Kidney (tissue), 22 donors: ENCODE measurements around the gene GXYLT1. TPM values are rescaled to one million over a fixed set of nuclear protein-coding genes. Genes with fewer than 3 reads are reported as not detected.

Source experiments
- DNase-seq, 5 donors: peaks; one replicate each; pipeline ENCODE4 v3.0.0-alpha.2; 2013 to 2020
- FAIRE-seq: peaks from 2 replicates; lab custom pipeline; 2012; peaks lifted over from hg19 to GRCh38; lab: Jason Lieb, UNC
- H3K27ac ChIP-seq, 2 donors: one replicate each; pipeline ENCODE4 v1.7.0; 2013; ENCODE audit warnings: low read depth in 2 of 2, low read length in 2 of 2, inconsistent platforms in 1 of 2
- H3K27me3 ChIP-seq: one replicate; pipeline ENCODE4 v1.7.1; 2013; ENCODE audit warnings: low read length, inconsistent platforms; ENCODE audit not compliant: control insufficient read depth, insufficient read depth
- H3K36me3 ChIP-seq, 3 donors: one replicate each; pipeline versions ENCODE4 v1.7.0 to v1.7.1; 2013; ENCODE audit warnings: low read length in 3 of 3, control low read depth in 1 of 3, inconsistent platforms in 1 of 3; ENCODE audit not compliant: insufficient read depth in 3 of 3, control insufficient read depth in 2 of 3
- H3K4me1 ChIP-seq, 3 donors: one replicate each; pipeline versions ENCODE4 v1.7.0 to v1.7.1; 2013; ENCODE audit warnings: low read length in 3 of 3, inconsistent platforms in 1 of 3, low read depth in 1 of 3; ENCODE audit not compliant: control insufficient read depth in 2 of 3, insufficient read depth in 2 of 3
- H3K4me3 ChIP-seq, 3 donors: one replicate each; pipeline versions ENCODE4 v1.7.0 to v1.8.1; 2013; ENCODE audit warnings: low read length in 3 of 3, control low read depth in 1 of 3, inconsistent platforms in 1 of 3
- H3K9ac ChIP-seq, 3 donors: one replicate each; pipeline versions ENCODE4 v1.7.0 to v1.7.1; 2013; ENCODE audit warnings: low read length in 3 of 3, control low read depth in 1 of 3, inconsistent platforms in 1 of 3
- H3K9me3 ChIP-seq, 3 donors: one replicate each; pipeline versions ENCODE4 v1.7.0 to v1.7.1; 2013; ENCODE audit warnings: low read length in 3 of 3, control low read depth in 1 of 3, inconsistent platforms in 1 of 3; ENCODE audit not compliant: control insufficient read depth in 2 of 3, insufficient read depth in 1 of 3
- CTCF ChIP-seq: IDR thresholded peaks from 3 replicates; pipeline ENCODE4 v1.5.1; 2012; ENCODE audit warnings: mild to moderate bottlenecking, moderate library complexity, borderline replicate concordance; ENCODE audit not compliant: insufficient read depth; ENCODE audit errors: extremely low read depth
- intact Hi-C: fragments of 100-400 bp; cut with DNase I; formaldehyde crosslinking; loops from one replicate; pipeline ENCODE4 v1.11.1; 2022
- long read RNA-seq, 10 donors: library from polyadenylated mRNA in 1 of 10; unstranded in 1 of 10; transcript quantifications; one replicate each; pipeline ENCODE4 v2.0.0 and lab custom pipeline, GENCODE V29; 2021 to 2026
- polyA plus RNA-seq: library from polyadenylated mRNA; stranded (reverse); fragments of 350-450 nt; fragmentation: Illumina TruSeq; extraction: RNeasy Lipid Tissue Mini Kit (QIAGEN cat#74804); gene quantifications from one replicate; pipeline ENCODE4 v1.2.3, GENCODE V29; 2014; ENCODE audit warnings: low read depth, low replicate concordance; ENCODE audit not compliant: insufficient read depth
- total RNA-seq: library from RNA; stranded (reverse); fragmentation: NEBNext Ultra II Directional; extraction: Animal tissue kit (Norgen Biotek cat#: 25700); gene quantifications from one replicate; pipeline ENCODE4 v1.2.1, GENCODE V29; 2021
- donor health status: control.
- donor health status: control.
- donor health status: control.
- donor health status: control.
- donor health status: control.
- donor health status: DM: yes; HTN: yes; CAD: no.
- donor health status: Normal renal cell carcinoma (clear cell type).

The GXYLT1 gene, protein sequence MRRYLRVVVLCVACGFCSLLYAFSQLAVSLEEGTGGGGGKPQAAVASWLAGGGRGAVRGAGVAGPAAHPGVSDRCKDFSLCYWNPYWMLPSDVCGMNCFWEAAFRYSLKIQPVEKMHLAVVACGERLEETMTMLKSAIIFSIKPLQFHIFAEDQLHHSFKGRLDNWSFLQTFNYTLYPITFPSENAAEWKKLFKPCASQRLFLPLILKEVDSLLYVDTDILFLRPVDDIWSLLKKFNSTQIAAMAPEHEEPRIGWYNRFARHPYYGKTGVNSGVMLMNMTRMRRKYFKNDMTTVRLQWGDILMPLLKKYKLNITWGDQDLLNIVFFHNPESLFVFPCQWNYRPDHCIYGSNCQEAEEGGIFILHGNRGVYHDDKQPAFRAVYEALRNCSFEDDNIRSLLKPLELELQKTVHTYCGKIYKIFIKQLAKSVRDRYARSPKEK
- total RNA-seq (13.4 TPM), polyA plus RNA-seq (3.2 TPM)
- long read RNA-seq, donor 1, full-length matches to known transcripts: 6 of 6 reads
- long read RNA-seq, donor 1, partial matches to known transcripts: 0 of 6 reads
- long read RNA-seq, donor 1, other reads (novel, unspliced or antisense): 0 of 6 reads
- long read RNA-seq, donor 2, full-length matches to known transcripts: 5 of 5 reads
- long read RNA-seq, donor 2, partial matches to known transcripts: 0 of 5 reads
- long read RNA-seq, donor 2, other reads (novel, unspliced or antisense): 0 of 5 reads
- long read RNA-seq, donor 3, full-length matches to known transcripts: 6 of 6 reads
- long read RNA-seq, donor 3, partial matches to known transcripts: 0 of 6 reads
- long read RNA-seq, donor 3, other reads (novel, unspliced or antisense): 0 of 6 reads
- long read RNA-seq, donor 4, full-length matches to known transcripts: 5 of 5 reads
- long read RNA-seq, donor 4, partial matches to known transcripts: 0 of 5 reads
- long read RNA-seq, donor 4, other reads (novel, unspliced or antisense): 0 of 5 reads
- long read RNA-seq, donor 5: 0 reads
- long read RNA-seq, donor 6: 0 reads
- long read RNA-seq, donor 7, full-length matches to known transcripts: 9 of 11 reads
- long read RNA-seq, donor 7, partial matches to known transcripts: 1 of 11 reads
- long read RNA-seq, donor 7, other reads (novel, unspliced or antisense): 1 of 11 reads
- long read RNA-seq, donor 8, full-length matches to known transcripts: 3 of 3 reads
- long read RNA-seq, donor 8, partial matches to known transcripts: 0 of 3 reads
- long read RNA-seq, donor 8, other reads (novel, unspliced or antisense): 0 of 3 reads
- long read RNA-seq, donor 9, full-length matches to known transcripts: 5 of 5 reads
- long read RNA-seq, donor 9, partial matches to known transcripts: 0 of 5 reads
- long read RNA-seq, donor 9, other reads (novel, unspliced or antisense): 0 of 5 reads
- long read RNA-seq, donor 10, partial matches to known transcripts: 0 of 3 reads
- long read RNA-seq, donor 10, other reads (novel, unspliced or antisense): 0 of 3 reads

GRCh38 chr12:42144408-42145196, at the start of gene GXYLT1:
GXYLT1 (minus strand) TSS chr12:42144874; CDS start chr12:42144646, 228 bp downstream.
- no peak for TF ChIP-seq CTCF
- intact Hi-C loops: no loop called here
- Histone ChIP-seq H3K27ac (peak within 1 kb of the TSS; percentile 46 to 73), H3K36me3 (no peaks in the 10 kb centered on the region), H3K9me3 (no peaks in the 10 kb centered on the region), H3K9ac (peak within 1 kb of the TSS; percentile 72 to 81 (median 74)), H3K4me1 (peaks cover 2 to 10% (median 5%) of the 10 kb centered on the region in 3 donors), H3K4me3 (peak within 1 kb of the TSS; percentile 84 to 88 (median 84)), H3K27me3 (no peaks in the 10 kb centered on the region)
- DNase-seq (peak; percentile 93 to 98 (median 95)), FAIRE-seq (no peak)

- H3K27me3 ChIP-seq: no peaks in the 10 kb centered on the region
- FAIRE-seq: no peak
- no peak for TF ChIP-seq CTCF
- no peak overlapping the region for H3K4me3 ChIP-seq
- H3K9me3 ChIP-seq: no peaks in the 10 kb centered on the region
- H3K27ac ChIP-seq: no peak overlapping the region
- no peak for DNase-seq
- H3K36me3 ChIP-seq: peaks cover 0 to 4% (median 0%) of the 10 kb centered on the region in 3 donors
- H3K4me1 ChIP-seq: no peaks in the 10 kb centered on the region
- intact Hi-C loops: no loop called here
- H3K9ac ChIP-seq: no peak overlapping the region
Measured at GRCh38 chr12:42192686-42193085, 48.0 kb upstream of the GXYLT1 start.

DNA sequence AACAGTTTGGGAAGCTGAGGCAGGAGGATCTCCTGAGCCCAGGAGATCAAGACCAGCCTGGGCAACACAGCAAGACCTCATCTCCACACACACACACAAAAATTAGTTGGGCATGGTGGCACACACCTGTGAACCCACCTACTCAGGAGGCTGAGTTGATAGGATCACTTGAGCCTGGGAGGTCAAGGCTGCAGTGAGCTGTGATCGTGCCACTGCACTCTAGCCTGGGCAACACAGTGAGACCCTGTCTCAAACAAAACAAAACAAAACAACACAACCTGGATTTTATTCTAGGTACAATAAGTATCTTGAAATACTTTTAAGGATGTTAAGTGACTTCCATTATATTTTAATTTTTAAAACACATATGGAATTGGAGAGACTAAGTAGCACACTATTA, 47.6 kb upstream of the GXYLT1 start:
- TF ChIP-seq CTCF: no peak
- intact Hi-C loops: no loop called here
- no peak overlapping the region for H3K4me3 ChIP-seq
- H3K36me3 ChIP-seq: peaks cover 0 to 4% (median 0%) of the 10 kb centered on the region in 3 donors
- no peaks in the 10 kb centered on the region for H3K9me3 ChIP-seq
- no peak overlapping the region for H3K27ac ChIP-seq
- no peak overlapping the region for H3K9ac ChIP-seq
- DNase-seq (no peak), FAIRE-seq (no peak)
- H3K4me1 ChIP-seq: no peaks in the 10 kb centered on the region
- no peaks in the 10 kb centered on the region for H3K27me3 ChIP-seq
